OCI-LY7 (cell line): ENCODE results near the gene SND1.

ENCODE experiments used
- CTCF ChIP-seq: fragments of 200-600 bp; sonication (generic); conservative IDR thresholded peaks from 2 replicates; pipeline ENCODE4 v1.5.1; 2014; ENCODE audit warnings: mild to moderate bottlenecking, antibody characterized with exemption, low read length, moderate library complexity, mixed read lengths
- EZH2phosphoT487 ChIP-seq: fragments of 200-600 bp; sonication (generic); IDR thresholded peaks from 2 replicates; pipeline ENCODE4 v1.6.1; 2018; ENCODE audit warnings: low read depth, borderline replicate concordance, mild to moderate bottlenecking, mixed run types, antibody characterized with exemption, low read length, moderate library complexity, mixed read lengths

GRCh38 chr7:127888411-127888810 is 236.4 kb downstream of the SND1 start:
- no peak for TF ChIP-seq CTCF
- TF ChIP-seq EZH2phosphoT487 = no peak
